ENCODE results near the gene HMGN2. TPM values are rescaled to one million over a fixed set of nuclear protein-coding genes. Genes with fewer than 3 reads are reported as not detected.
A peak's percentile ranks its signal among the peaks of the same experiment; 100 is the strongest.

Gene HMGN2
- 195 and 248 TPM in 2 replicates for total RNA-seq (2012; rRNA removed)

- Histone ChIP-seq H3K27me3 (ENCODE audit: control insufficient read depth, insufficient read depth, low read length) (no peaks in the 10 kb centered on the region), H3K36me3 (ENCODE audit: insufficient read depth, low read length) (peaks cover 56% of the 10 kb centered on the region), H3K4me2 (ENCODE audit: low read length) (peak within 1 kb of the TSS; percentile 89), H3K9ac (ENCODE audit: low read depth, low read length) (peak within 1 kb of the TSS; percentile 99), H3K9me3 (replicated peaks; ENCODE audit: low read length) (no peaks in the 10 kb centered on the region), H3K4me1 (ENCODE audit: control insufficient read depth, insufficient read depth, low read length) (peaks cover 25% of the 10 kb centered on the region), H3K4me3 (ENCODE audit: low read length) (peak within 1 kb of the TSS; percentile 74)
These were observed at the start of gene HMGN2 for GRCh38 chr1:26472320-26472900. TSS of gene HMGN2 (plus strand) at chr1:26472440. CDS start at chr1:26472613, 173 bp downstream.

GRCh38 chr1:26429721-26430120 is 42.5 kb upstream of the HMGN2 start:
- H3K27me3 ChIP-seq (ENCODE audit: control insufficient read depth, insufficient read depth, low read length) = peaks cover 10% of the 10 kb centered on the region
- no peak overlapping the region for H3K9ac ChIP-seq (ENCODE audit: low read depth, low read length)
- peaks cover 16% of the 10 kb centered on the region for H3K4me1 ChIP-seq (ENCODE audit: control insufficient read depth, insufficient read depth, low read length)
- no peak overlapping the region for H3K4me3 ChIP-seq (ENCODE audit: low read length)
- no peak overlapping the region for H3K4me2 ChIP-seq (ENCODE audit: low read length)
- peaks cover 4% of the 10 kb centered on the region for H3K36me3 ChIP-seq (ENCODE audit: insufficient read depth, low read length)
- H3K9me3 ChIP-seq (replicated peaks; ENCODE audit: low read length) = no peaks in the 10 kb centered on the region

GRCh38 chr1:26431979-26432695 is 40.1 kb upstream of the HMGN2 start, which contains the start of gene DHDDS:
TSS of gene DHDDS (plus strand) at chr1:26432321. CDS start at chr1:26432946, 625 bp downstream.
- H3K9ac ChIP-seq (ENCODE audit: low read depth, low read length) = peak within 1 kb of the TSS; percentile 80
- peak within 1 kb of the TSS; percentile 88 for H3K4me2 ChIP-seq (ENCODE audit: low read length)
- peaks cover 16% of the 10 kb centered on the region for H3K4me1 ChIP-seq (ENCODE audit: control insufficient read depth, insufficient read depth, low read length)
- H3K36me3 ChIP-seq (ENCODE audit: insufficient read depth, low read length) = peaks cover 10% of the 10 kb centered on the region
- H3K27me3 ChIP-seq (ENCODE audit: control insufficient read depth, insufficient read depth, low read length) = no peaks in the 10 kb centered on the region
- peak within 1 kb of the TSS; percentile 77 for H3K4me3 ChIP-seq (ENCODE audit: low read length)
- no peaks in the 10 kb centered on the region for H3K9me3 ChIP-seq (replicated peaks; ENCODE audit: low read length)

- Histone ChIP-seq H3K9ac (ENCODE audit: low read depth, low read length) (peak overlapping the region; percentile 80), H3K36me3 (ENCODE audit: insufficient read depth, low read length) (peaks cover 13% of the 10 kb centered on the region), H3K4me2 (ENCODE audit: low read length) (peak overlapping the region; percentile 75), H3K9me3 (replicated peaks; ENCODE audit: low read length) (no peaks in the 10 kb centered on the region), H3K4me1 (ENCODE audit: control insufficient read depth, insufficient read depth, low read length) (peaks cover 16% of the 10 kb centered on the region), H3K4me3 (ENCODE audit: low read length) (peak overlapping the region; percentile 77), H3K27me3 (ENCODE audit: control insufficient read depth, insufficient read depth, low read length) (no peaks in the 10 kb centered on the region)
These were observed 39.4 kb upstream of the HMGN2 start for GRCh38 chr1:26432793-26433192.

GRCh38 chr1:26434161-26434752 is 38.0 kb upstream of the HMGN2 start:
- Histone ChIP-seq H3K4me3 (ENCODE audit: low read length) (no peak overlapping the region), H3K36me3 (ENCODE audit: insufficient read depth, low read length) (peaks cover 28% of the 10 kb centered on the region), H3K27me3 (ENCODE audit: control insufficient read depth, insufficient read depth, low read length) (no peaks in the 10 kb centered on the region), H3K4me1 (ENCODE audit: control insufficient read depth, insufficient read depth, low read length) (peaks cover 16% of the 10 kb centered on the region), H3K9ac (ENCODE audit: low read depth, low read length) (no peak overlapping the region), H3K9me3 (replicated peaks; ENCODE audit: low read length) (no peaks in the 10 kb centered on the region), H3K4me2 (ENCODE audit: low read length) (peak overlapping the region; percentile 75)

GRCh38 chr1:26438041-26438440 is 34.2 kb upstream of the HMGN2 start:
- no peak overlapping the region for H3K4me2 ChIP-seq (ENCODE audit: low read length)
- H3K4me3 ChIP-seq (ENCODE audit: low read length) = no peak overlapping the region
- H3K9me3 ChIP-seq (replicated peaks; ENCODE audit: low read length) = no peaks in the 10 kb centered on the region
- peaks cover 57% of the 10 kb centered on the region for H3K36me3 ChIP-seq (ENCODE audit: insufficient read depth, low read length)
- H3K9ac ChIP-seq (ENCODE audit: low read depth, low read length) = no peak overlapping the region
- H3K27me3 ChIP-seq (ENCODE audit: control insufficient read depth, insufficient read depth, low read length) = no peaks in the 10 kb centered on the region
- peaks cover 10% of the 10 kb centered on the region for H3K4me1 ChIP-seq (ENCODE audit: control insufficient read depth, insufficient read depth, low read length)

GRCh38 chr1:26440259-26440658 is 32.0 kb upstream of the HMGN2 start:
- H3K9ac ChIP-seq (ENCODE audit: low read depth, low read length) = no peak overlapping the region
- H3K4me3 ChIP-seq (ENCODE audit: low read length) = no peak overlapping the region
- H3K9me3 ChIP-seq (replicated peaks; ENCODE audit: low read length) = no peaks in the 10 kb centered on the region
- no peaks in the 10 kb centered on the region for H3K27me3 ChIP-seq (ENCODE audit: control insufficient read depth, insufficient read depth, low read length)
- H3K4me1 ChIP-seq (ENCODE audit: control insufficient read depth, insufficient read depth, low read length) = no peaks in the 10 kb centered on the region
- peaks cover 75% of the 10 kb centered on the region for H3K36me3 ChIP-seq (ENCODE audit: insufficient read depth, low read length)
- H3K4me2 ChIP-seq (ENCODE audit: low read length) = no peak overlapping the region

GRCh38 chr1:26449868-26450267 is 22.4 kb upstream of the HMGN2 start:
- Histone ChIP-seq H3K27me3 (ENCODE audit: control insufficient read depth, insufficient read depth, low read length) (no peaks in the 10 kb centered on the region), H3K4me2 (ENCODE audit: low read length) (no peak overlapping the region), H3K36me3 (ENCODE audit: insufficient read depth, low read length) (peaks cover 63% of the 10 kb centered on the region), H3K9ac (ENCODE audit: low read depth, low read length) (no peak overlapping the region), H3K4me3 (ENCODE audit: low read length) (no peak overlapping the region), H3K9me3 (replicated peaks; ENCODE audit: low read length) (no peaks in the 10 kb centered on the region), H3K4me1 (ENCODE audit: control insufficient read depth, insufficient read depth, low read length) (no peaks in the 10 kb centered on the region)

GRCh38 chr1:26450908-26451307 is 21.3 kb upstream of the HMGN2 start:
- Histone ChIP-seq H3K27me3 (ENCODE audit: control insufficient read depth, insufficient read depth, low read length) (no peaks in the 10 kb centered on the region), H3K36me3 (ENCODE audit: insufficient read depth, low read length) (peaks cover 61% of the 10 kb centered on the region), H3K9ac (ENCODE audit: low read depth, low read length) (no peak overlapping the region), H3K9me3 (replicated peaks; ENCODE audit: low read length) (no peaks in the 10 kb centered on the region), H3K4me1 (ENCODE audit: control insufficient read depth, insufficient read depth, low read length) (no peaks in the 10 kb centered on the region), H3K4me2 (ENCODE audit: low read length) (no peak overlapping the region), H3K4me3 (ENCODE audit: low read length) (no peak overlapping the region)

GRCh38 chr1:26452459-26453183 is 19.6 kb upstream of the HMGN2 start:
- H3K4me2 ChIP-seq (ENCODE audit: low read length) = no peak overlapping the region
- peaks cover 52% of the 10 kb centered on the region for H3K36me3 ChIP-seq (ENCODE audit: insufficient read depth, low read length)
- H3K9ac ChIP-seq (ENCODE audit: low read depth, low read length) = no peak overlapping the region
- no peaks in the 10 kb centered on the region for H3K9me3 ChIP-seq (replicated peaks; ENCODE audit: low read length)
- H3K4me3 ChIP-seq (ENCODE audit: low read length) = no peak overlapping the region
- H3K4me1 ChIP-seq (ENCODE audit: control insufficient read depth, insufficient read depth, low read length) = no peaks in the 10 kb centered on the region
- H3K27me3 ChIP-seq (ENCODE audit: control insufficient read depth, insufficient read depth, low read length) = no peaks in the 10 kb centered on the region

GRCh38 chr1:26459148-26459547 is 13.1 kb upstream of the HMGN2 start:
- no peak overlapping the region for H3K9ac ChIP-seq (ENCODE audit: low read depth, low read length)
- no peak overlapping the region for H3K4me3 ChIP-seq (ENCODE audit: low read length)
- no peaks in the 10 kb centered on the region for H3K9me3 ChIP-seq (replicated peaks; ENCODE audit: low read length)
- no peaks in the 10 kb centered on the region for H3K4me1 ChIP-seq (ENCODE audit: control insufficient read depth, insufficient read depth, low read length)
- peaks cover 59% of the 10 kb centered on the region for H3K36me3 ChIP-seq (ENCODE audit: insufficient read depth, low read length)
- no peak overlapping the region for H3K4me2 ChIP-seq (ENCODE audit: low read length)
- no peaks in the 10 kb centered on the region for H3K27me3 ChIP-seq (ENCODE audit: control insufficient read depth, insufficient read depth, low read length)

Data from skeletal muscle satellite cell (primary cell).